K562 (cell line): Measurements from ENCODE around the gene PIK3R1. TPM values are rescaled to one million over a fixed set of nuclear protein-coding genes. Genes with fewer than 3 reads are reported as not detected.

Experiments
- ZNF407 ChIP-seq: fragments of 450-650 bp; IDR thresholded peaks from 2 replicates; pipeline ENCODE4 v1.6.1; 2016; ENCODE audit warnings: low read depth
- polyA plus RNA-seq, 8 experiments: library from polyadenylated mRNA; depleted of rRNA in 4 of 8; stranded (reverse) in 5 of 8; unstranded in 3 of 8; fragments of >200 nt; fragmentation: Nextera tagmentation in 2 of 8; fragmentation: Illumina TruSeq in 1 of 8; extraction: Ambion mirVana in 2 of 8; extraction: Trizol in 1 of 8; gene quantifications; 2 replicates each; pipeline versions ENCODE4 v1.2.1 to v1.2.3, GENCODE V29; 2011 to 2014; ENCODE audit warnings: inconsistent platforms in 1 of 8, missing spikeins in 1 of 8
- total RNA-seq, 7 experiments: library from RNA; depleted of rRNA in 6 of 7; stranded (reverse); fragments of >200 nt in 6 of 7; fragmentation: Illumina TruSeq in 2 of 7; extraction: Trizol in 2 of 7; gene quantifications; 2 replicates each; pipeline versions ENCODE4 v1.2.1 to v1.2.3, GENCODE V29; 2011 to 2021; ENCODE audit warnings: low replicate concordance in 1 of 7

Gene PIK3R1
- total and polyA plus RNA-seq, 9 of the 15 experiments (the other 6 are each of a cell fraction or from before 2014, with no cell fraction given) = 1.1 to 9.7 (median 4.8) TPM

GRCh38 chr5:68224509-68225187 is 9.1 kb downstream of the PIK3R1 start (continued):
- no peak for TF ChIP-seq ZNF407
- TF ChIP-seq, all 486 proteins: peak for 0
